COLO829 (cell line): ENCODE measurements around the gene PPP1R36.
"Not testable (repeated sequence)": the region's sequence is repeated elsewhere in the genome, so short reads cannot be mapped to it uniquely, and the experiment has no call there.

ENCODE experiments used
- DNase-seq: peaks from one replicate; pipeline ENCODE4 v3.0.0; 2012; ENCODE audit warnings: low spot score

PPP1R36 gene, protein sequence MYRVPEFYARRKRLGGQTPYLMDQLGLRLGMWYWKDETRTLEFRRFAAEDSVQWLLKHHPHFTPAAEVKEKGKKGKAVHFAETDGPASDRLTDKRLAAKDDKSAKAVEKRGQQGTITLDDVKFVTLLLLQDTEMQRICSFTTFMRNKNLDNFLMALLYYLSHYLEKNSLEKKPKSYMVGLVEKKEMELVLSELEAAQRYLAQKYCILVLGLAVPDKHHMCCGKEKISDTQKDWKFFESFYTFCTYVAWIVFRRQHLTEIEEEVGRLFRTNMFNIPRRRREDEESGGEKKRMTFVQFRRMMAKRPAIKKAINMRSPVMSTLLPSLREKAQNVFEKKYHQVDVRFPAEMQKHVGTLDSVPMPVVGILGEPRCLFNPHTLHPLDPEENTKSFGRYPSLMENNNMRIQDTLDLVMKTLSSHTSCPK

DNA sequence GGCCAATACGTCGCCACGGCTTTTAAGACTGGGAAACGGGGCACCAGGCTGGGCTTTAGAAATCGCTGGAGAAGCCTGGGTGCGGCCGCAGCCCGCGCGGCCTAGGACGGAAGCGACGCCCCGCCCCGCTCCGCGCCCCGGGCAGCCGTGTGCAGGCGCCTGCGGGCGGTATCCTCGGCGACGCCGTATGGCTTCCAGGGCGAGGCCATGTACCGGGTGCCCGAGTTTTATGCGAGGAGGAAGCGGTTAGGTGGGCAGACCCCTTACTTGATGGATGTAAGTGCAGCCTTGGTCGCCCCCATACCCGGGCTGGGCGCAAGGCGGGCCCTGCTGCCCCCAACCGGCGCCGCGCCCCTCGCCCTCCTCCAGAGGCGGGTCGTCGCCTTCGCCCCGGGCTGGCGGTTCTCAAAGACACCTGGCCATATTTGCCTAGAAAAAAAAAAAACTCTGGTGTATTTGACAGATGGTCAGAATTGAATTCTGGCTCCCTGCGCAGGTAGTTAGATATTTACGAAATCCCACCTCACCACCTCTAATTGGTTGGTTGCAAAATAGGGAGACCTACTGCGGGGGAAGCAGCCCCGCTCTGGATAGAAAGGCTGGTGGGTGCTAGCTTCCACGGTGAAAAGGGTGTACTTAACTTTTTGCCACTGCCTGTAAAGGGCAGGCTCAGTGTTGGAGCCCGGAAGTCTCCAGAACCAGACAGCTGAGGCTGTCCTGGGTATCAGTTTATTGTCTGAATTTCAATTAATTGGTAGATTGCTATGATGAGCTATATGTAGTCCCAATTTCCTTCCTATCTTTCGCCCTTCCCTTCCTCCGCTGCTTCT, at the start of gene PPP1R36:
Gene PPP1R36, plus strand, starts transcription at position 171 of the 830 bp plus-strand sequence. Its CDS starts 37 bp downstream, at position 208.
- DNase-seq, result no peak

DNA sequence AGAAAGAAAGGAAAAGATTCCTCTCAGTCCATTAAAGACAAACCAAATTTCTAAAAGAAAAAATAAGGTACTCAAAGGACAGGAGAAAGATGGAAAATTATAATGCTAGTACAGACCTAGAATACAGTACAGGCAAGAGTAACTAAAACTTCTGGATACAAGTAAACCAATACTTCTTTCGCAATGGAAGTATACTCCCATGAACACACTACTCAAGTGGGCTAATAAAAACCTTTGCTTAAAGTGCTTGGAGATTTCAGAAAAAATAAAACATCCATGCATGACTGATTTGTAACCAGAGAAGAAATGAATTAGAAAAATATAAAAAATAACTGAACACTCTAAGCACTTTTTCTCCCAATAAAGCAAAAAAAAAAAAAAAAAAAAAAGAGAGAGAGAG, 49.7 kb upstream of the PPP1R36 start:
- DNase-seq, result no peak

DNA sequence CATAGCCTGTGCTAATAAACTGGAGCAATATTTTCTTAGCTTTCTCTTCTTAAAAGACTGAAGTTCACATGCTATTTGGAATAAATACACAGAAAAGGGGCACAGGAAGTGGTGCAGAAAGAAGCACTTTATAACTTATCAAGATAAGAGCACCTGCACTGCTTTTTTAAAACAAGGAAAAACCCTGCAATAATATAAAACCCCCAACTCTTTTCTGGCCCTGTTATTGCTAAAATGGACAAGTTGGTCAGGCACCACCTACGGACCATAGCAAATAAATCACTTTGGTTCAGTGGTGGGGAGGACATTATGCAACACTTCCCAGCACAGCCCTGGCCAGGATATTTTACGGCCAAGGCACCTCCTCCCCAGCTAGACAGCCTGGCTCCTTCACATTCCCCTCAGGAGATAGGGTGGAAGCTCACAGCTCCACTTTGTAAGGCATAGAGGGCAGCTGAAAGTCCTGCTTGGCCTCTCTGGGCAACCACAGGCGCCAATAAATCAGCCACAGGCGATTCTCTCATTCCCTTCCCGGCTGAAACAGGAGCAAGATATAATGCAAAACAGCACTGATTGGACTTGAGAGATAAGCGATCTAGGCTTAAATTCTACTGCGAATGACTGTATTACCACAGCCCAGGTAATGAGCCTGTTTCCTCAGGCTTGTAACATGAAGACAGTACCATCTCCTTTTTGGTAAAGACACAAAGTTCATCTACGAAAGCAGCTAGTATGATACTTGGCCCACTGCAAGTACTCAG, 48.2 kb upstream of the PPP1R36 start:
- DNase-seq, result no peak

DNA sequence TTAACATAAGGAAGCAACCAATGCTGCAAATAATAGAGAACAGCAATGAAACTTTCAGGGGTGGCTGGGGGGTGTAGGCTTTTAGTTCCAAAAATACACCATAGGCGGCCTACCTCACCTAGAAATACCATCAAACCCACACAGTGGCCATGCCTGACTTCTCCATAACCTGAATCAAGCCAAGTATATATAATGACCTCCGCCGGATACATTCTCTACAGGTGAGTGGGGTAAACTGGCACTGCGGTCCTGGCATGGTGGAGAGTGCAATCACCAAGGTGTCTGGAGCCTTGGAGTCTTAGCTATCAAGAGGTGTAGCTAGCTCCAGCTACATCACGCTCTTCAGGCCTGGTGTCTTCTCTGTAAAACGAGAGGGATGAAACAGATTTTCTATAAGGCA, 47.3 kb upstream of the PPP1R36 start:
- DNase-seq, result no peak

GRCh38 chr14:64502887-64503433, 46.8 kb upstream of the PPP1R36 start:
- no peak for DNase-seq

GRCh38 chr14:64503434-64504309, 46.1 kb upstream of the PPP1R36 start, which contains the start of gene ZBTB25:
ZBTB25 (minus strand) TSS chr14:64503838; CDS start chr14:64490533, 13,305 bp downstream.
- DNase-seq, result peak; percentile 56

DNA sequence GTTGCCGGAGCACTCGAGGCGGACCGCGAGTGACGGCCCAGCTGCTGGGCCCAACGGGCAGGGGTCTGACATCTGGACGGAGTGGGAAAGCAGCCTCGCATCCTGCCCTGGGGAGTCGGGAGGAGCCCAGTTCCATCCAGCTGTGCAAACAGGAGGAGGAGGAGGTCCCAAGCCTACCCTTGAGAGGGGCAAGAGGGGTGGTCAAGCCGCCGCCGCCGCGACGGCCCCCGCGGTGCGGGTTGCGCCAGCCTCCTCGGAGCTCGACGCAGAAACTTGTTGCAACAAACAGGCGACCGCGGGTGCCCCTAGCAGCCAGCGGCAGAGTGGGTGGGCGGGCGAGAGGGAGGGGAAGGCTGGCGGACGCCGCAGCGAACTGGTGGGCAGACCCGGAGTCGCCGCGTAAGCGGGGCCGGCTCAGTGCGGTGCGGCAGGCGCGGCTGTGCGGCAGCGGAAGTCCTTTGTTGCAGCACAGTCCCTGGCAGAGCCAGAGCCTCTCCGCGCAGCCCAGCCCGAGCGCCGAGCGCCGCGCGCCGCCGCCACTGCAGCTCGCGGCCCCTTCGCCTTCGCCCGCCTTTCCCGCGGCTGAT, 45.4 kb upstream of the PPP1R36 start, which contains the start of gene ZBTB1:
Gene ZBTB1, plus strand, starts transcription at position 461 of the 587 bp plus-strand sequence. CDS start 16,735 bp downstream, outside the sequence.
- peak; percentile 67 for DNase-seq

GRCh38 chr14:64504897-64505794, 44.6 kb upstream of the PPP1R36 start:
- peak; percentile 86 for DNase-seq

- DNase-seq, result no peak
Observed at GRCh38 chr14:64506721-64507120, 43.0 kb upstream of the PPP1R36 start.

GRCh38 chr14:64507376-64508156, 42.2 kb upstream of the PPP1R36 start:
- no peak for DNase-seq

GRCh38 chr14:64508215-64508776, 41.5 kb upstream of the PPP1R36 start:
- DNase-seq, result no peak

DNA sequence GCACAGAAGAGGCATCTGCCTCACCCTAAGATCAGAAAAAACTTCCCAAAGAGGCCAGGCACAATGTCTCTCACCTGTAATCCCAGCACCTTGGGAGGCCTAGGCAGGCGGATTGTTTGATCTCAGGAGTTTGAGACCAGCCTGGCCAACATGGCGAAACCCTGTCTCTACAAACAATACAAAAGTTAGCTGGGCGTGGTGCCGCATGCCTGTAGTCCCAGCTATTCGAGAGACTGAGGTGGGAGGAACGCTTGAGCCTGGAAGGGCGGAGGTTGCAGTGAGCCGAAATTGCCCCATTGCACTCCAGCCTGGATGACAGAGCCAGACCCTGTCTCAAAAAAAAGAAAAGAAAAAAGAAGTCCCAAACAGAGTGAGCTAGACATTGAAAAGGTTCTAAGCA, 40.7 kb upstream of the PPP1R36 start:
- DNase-seq, result no peak

- DNase-seq, result peak; percentile 36
Observed at GRCh38 chr14:64510825-64511671, 38.7 kb upstream of the PPP1R36 start.

GRCh38 chr14:64513271-64513670, 36.5 kb upstream of the PPP1R36 start:
- no peak for DNase-seq

DNA sequence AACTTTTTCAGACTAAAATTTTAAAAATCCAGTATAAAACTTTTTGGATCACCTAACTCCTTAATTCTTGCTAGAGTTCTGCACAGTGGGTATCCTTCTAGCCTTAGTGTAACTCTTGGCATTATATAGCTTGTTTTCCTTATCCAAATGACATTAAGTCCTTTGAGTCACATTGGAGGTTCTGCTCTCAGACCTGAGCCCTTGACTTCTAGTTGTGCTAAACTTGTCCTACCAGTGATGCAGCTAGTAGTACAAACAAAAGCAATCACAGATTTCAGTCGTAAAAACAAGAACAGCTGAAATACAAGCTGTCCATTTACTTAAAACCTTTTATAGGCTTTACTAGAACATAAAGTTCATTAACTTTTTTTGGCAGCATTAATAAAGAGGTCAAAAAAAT, 34.7 kb upstream of the PPP1R36 start:
- DNase-seq, result no peak

DNA sequence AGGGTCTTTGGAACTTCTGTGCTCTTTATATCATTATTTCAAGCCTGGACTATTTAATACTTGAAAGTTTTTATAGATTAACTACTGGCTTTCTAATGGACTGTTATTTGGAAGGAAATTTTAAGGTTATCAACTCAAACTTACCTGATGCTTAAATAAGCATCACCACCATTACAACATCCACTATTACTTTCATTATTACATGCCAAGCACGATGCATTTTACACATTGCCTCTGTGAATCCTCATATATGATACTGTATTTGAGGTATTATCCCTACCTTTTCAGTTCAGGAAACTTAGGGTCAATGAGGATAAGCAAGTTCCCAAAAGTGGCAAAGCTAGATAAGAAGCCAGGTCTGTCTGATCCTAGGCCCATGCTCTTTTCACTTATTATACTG, 32.8 kb upstream of the PPP1R36 start:
- no peak for DNase-seq

DNA sequence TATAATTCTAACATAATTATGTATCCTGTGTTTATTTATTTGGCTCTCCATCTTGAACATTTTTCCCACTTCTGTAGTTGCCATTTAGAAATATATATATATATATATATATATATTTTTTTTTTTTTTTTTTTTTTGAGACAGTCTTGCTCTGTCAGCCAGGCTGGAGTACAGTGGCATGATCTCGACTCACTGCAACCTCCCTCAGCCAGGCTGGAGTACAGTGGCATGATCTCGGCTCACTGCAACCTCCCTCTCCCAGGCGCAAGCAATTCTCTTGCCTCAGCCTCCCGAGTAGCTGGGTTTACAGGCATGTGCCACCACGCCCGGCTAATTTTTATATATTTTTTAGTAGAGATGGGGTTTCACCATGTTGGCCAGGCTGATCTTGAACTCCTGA, 32.1 kb upstream of the PPP1R36 start:
- DNase-seq, result not testable (repeated sequence)
